ENCODE measurements around the gene CMKLR1. TPM values are rescaled to one million over a fixed set of nuclear protein-coding genes. Genes with fewer than 3 reads are reported as not detected.

Gene CMKLR1
- total and polyA plus RNA-seq, 9 donors, result 2.9 to 6.2 (median 4.2) TPM

- Histone ChIP-seq H3K4me3 (ENCODE audit: low read length) (no peak overlapping the region), H3K27me3 (ENCODE audit: control insufficient read depth, insufficient read depth, low read length) (peaks cover 10% of the 10 kb centered on the region), H3K9me3 (replicated peaks; ENCODE audit: control insufficient read depth, low read depth, low read length) (no peaks in the 10 kb centered on the region), H3K4me1 (ENCODE audit: control insufficient read depth, insufficient read depth, low read length) (peaks cover 36% of the 10 kb centered on the region), H3K36me3 (ENCODE audit: control insufficient read depth, insufficient read depth, low read length) (no peaks in the 10 kb centered on the region), H3K27ac (ENCODE audit: low read length) (no peak overlapping the region)
- DNase-seq, result no peak
- WGBS (ENCODE audit: insufficient coverage), result 100% methylated on average over 1 of the region's 7 CpGs
These were observed 39.0 kb downstream of the CMKLR1 start for GRCh38 chr12:108299980-108300696.

GRCh38 chr12:108299516-108299915 is 39.6 kb downstream of the CMKLR1 start:
- Histone ChIP-seq H3K36me3 (ENCODE audit: control insufficient read depth, insufficient read depth, low read length) (no peaks in the 10 kb centered on the region), H3K4me3 (ENCODE audit: low read length) (no peak overlapping the region), H3K4me1 (ENCODE audit: control insufficient read depth, insufficient read depth, low read length) (peaks cover 30% of the 10 kb centered on the region), H3K27me3 (ENCODE audit: control insufficient read depth, insufficient read depth, low read length) (peaks cover 11% of the 10 kb centered on the region), H3K27ac (ENCODE audit: low read length) (no peak overlapping the region), H3K9me3 (replicated peaks; ENCODE audit: control insufficient read depth, low read depth, low read length) (no peaks in the 10 kb centered on the region)
- DNase-seq, result peak; percentile 10
- 56% methylated on average over 2 of the region's 4 CpGs for WGBS (ENCODE audit: insufficient coverage)

- WGBS (ENCODE audit: insufficient coverage), result 88% methylated on average over 6 of the region's 6 CpGs
- H3K9me3 ChIP-seq (replicated peaks; ENCODE audit: control insufficient read depth, low read depth, low read length), result no peaks in the 10 kb centered on the region
- H3K27ac ChIP-seq (ENCODE audit: low read length), result no peak overlapping the region
- no peak overlapping the region for H3K4me3 ChIP-seq (ENCODE audit: low read length)
- no peaks in the 10 kb centered on the region for H3K36me3 ChIP-seq (ENCODE audit: control insufficient read depth, insufficient read depth, low read length)
- H3K27me3 ChIP-seq (ENCODE audit: control insufficient read depth, insufficient read depth, low read length), result peaks cover 7% of the 10 kb centered on the region
- DNase-seq, result no peak
- peaks cover 23% of the 10 kb centered on the region for H3K4me1 ChIP-seq (ENCODE audit: control insufficient read depth, insufficient read depth, low read length)
These were observed 40.3 kb downstream of the CMKLR1 start for GRCh38 chr12:108298761-108299275.

- H3K27ac ChIP-seq (ENCODE audit: low read length), result no peak overlapping the region
- peaks cover 7% of the 10 kb centered on the region for H3K27me3 ChIP-seq (ENCODE audit: control insufficient read depth, insufficient read depth, low read length)
- DNase-seq, result no peak
- 89% methylated on average over 3 of the region's 6 CpGs for WGBS (ENCODE audit: insufficient coverage)
- no peaks in the 10 kb centered on the region for H3K9me3 ChIP-seq (replicated peaks; ENCODE audit: control insufficient read depth, low read depth, low read length)
- no peak overlapping the region for H3K4me3 ChIP-seq (ENCODE audit: low read length)
- H3K36me3 ChIP-seq (ENCODE audit: control insufficient read depth, insufficient read depth, low read length), result no peaks in the 10 kb centered on the region
- H3K4me1 ChIP-seq (ENCODE audit: control insufficient read depth, insufficient read depth, low read length), result peaks cover 16% of the 10 kb centered on the region
These were observed 41.0 kb downstream of the CMKLR1 start for GRCh38 chr12:108297895-108298760.

- no peak overlapping the region for H3K27ac ChIP-seq (ENCODE audit: low read length)
These were observed 41.7 kb downstream of the CMKLR1 start for GRCh38 chr12:108297424-108297823.

GRCh38 chr12:108296945-108297344 is 42.2 kb downstream of the CMKLR1 start:
- no peak for DNase-seq
- Histone ChIP-seq H3K27me3 (ENCODE audit: control insufficient read depth, insufficient read depth, low read length) (peaks cover 9% of the 10 kb centered on the region), H3K36me3 (ENCODE audit: control insufficient read depth, insufficient read depth, low read length) (no peaks in the 10 kb centered on the region), H3K9me3 (replicated peaks; ENCODE audit: control insufficient read depth, low read depth, low read length) (no peaks in the 10 kb centered on the region), H3K4me3 (ENCODE audit: low read length) (no peak overlapping the region), H3K4me1 (ENCODE audit: control insufficient read depth, insufficient read depth, low read length) (peaks cover 4% of the 10 kb centered on the region), H3K27ac (ENCODE audit: low read length) (peak overlapping the region; percentile 29)
- 40% methylated on average over 2 of the region's 3 CpGs for WGBS (ENCODE audit: insufficient coverage)

More at GRCh38 chr12:108297424-108297823, 41.7 kb downstream of the CMKLR1 start:
- H3K36me3 ChIP-seq (ENCODE audit: control insufficient read depth, insufficient read depth, low read length), result no peaks in the 10 kb centered on the region
- WGBS (ENCODE audit: insufficient coverage), result 95% methylated on average over 1 of the region's 2 CpGs
- H3K9me3 ChIP-seq (replicated peaks; ENCODE audit: control insufficient read depth, low read depth, low read length), result no peaks in the 10 kb centered on the region
- no peak overlapping the region for H3K4me3 ChIP-seq (ENCODE audit: low read length)
- H3K27me3 ChIP-seq (ENCODE audit: control insufficient read depth, insufficient read depth, low read length), result peaks cover 7% of the 10 kb centered on the region
- peaks cover 9% of the 10 kb centered on the region for H3K4me1 ChIP-seq (ENCODE audit: control insufficient read depth, insufficient read depth, low read length)
- DNase-seq, result no peak

- 50% methylated on average over 5 of the region's 8 CpGs for WGBS (ENCODE audit: insufficient coverage)
- Histone ChIP-seq H3K9me3 (replicated peaks; ENCODE audit: control insufficient read depth, low read depth, low read length) (no peaks in the 10 kb centered on the region), H3K36me3 (ENCODE audit: control insufficient read depth, insufficient read depth, low read length) (no peaks in the 10 kb centered on the region), H3K4me3 (ENCODE audit: low read length) (no peak overlapping the region), H3K27me3 (ENCODE audit: control insufficient read depth, insufficient read depth, low read length) (peaks cover 9% of the 10 kb centered on the region), H3K4me1 (ENCODE audit: control insufficient read depth, insufficient read depth, low read length) (peaks cover 4% of the 10 kb centered on the region), H3K27ac (ENCODE audit: low read length) (no peak overlapping the region)
- no peak for DNase-seq
These were observed 43.5 kb downstream of the CMKLR1 start for GRCh38 chr12:108295641-108296040.

GRCh38 chr12:108289350-108290161 is 49.6 kb downstream of the CMKLR1 start:
- peaks cover 17% of the 10 kb centered on the region for H3K4me1 ChIP-seq (ENCODE audit: control insufficient read depth, insufficient read depth, low read length)
- no peaks in the 10 kb centered on the region for H3K36me3 ChIP-seq (ENCODE audit: control insufficient read depth, insufficient read depth, low read length)
- WGBS (ENCODE audit: insufficient coverage), result 17% methylated on average over 9 of the region's 11 CpGs
- no peak overlapping the region for H3K4me3 ChIP-seq (ENCODE audit: low read length)
- DNase-seq, result peak; percentile 96
- H3K27me3 ChIP-seq (ENCODE audit: control insufficient read depth, insufficient read depth, low read length), result peaks cover 2% of the 10 kb centered on the region
- no peaks in the 10 kb centered on the region for H3K9me3 ChIP-seq (replicated peaks; ENCODE audit: control insufficient read depth, low read depth, low read length)
- peak overlapping the region; percentile 83 for H3K27ac ChIP-seq (ENCODE audit: low read length)

- DNase-seq, result no peak
- H3K27ac ChIP-seq (ENCODE audit: low read length), result no peak overlapping the region
- H3K27me3 ChIP-seq (ENCODE audit: control insufficient read depth, insufficient read depth, low read length), result peaks cover 4% of the 10 kb centered on the region
- no peaks in the 10 kb centered on the region for H3K9me3 ChIP-seq (replicated peaks; ENCODE audit: control insufficient read depth, low read depth, low read length)
- no peaks in the 10 kb centered on the region for H3K36me3 ChIP-seq (ENCODE audit: control insufficient read depth, insufficient read depth, low read length)
- H3K4me3 ChIP-seq (ENCODE audit: low read length), result no peak overlapping the region
- H3K4me1 ChIP-seq (ENCODE audit: control insufficient read depth, insufficient read depth, low read length), result peaks cover 17% of the 10 kb centered on the region
- 98% methylated on average over 3 of the region's 3 CpGs for WGBS (ENCODE audit: insufficient coverage)
These were observed 51.9 kb downstream of the CMKLR1 start for GRCh38 chr12:108287227-108287626.
